GM18526 (cell line): ENCODE measurements around the gene NBAS.

Experiments
- POLR2A ChIP-seq: IDR thresholded peaks from 3 replicates; pipeline ENCODE4 v1.6.1; 2011; ENCODE audit not compliant: insufficient read length; ENCODE audit errors: extremely low read depth

NBAS gene

DNA sequence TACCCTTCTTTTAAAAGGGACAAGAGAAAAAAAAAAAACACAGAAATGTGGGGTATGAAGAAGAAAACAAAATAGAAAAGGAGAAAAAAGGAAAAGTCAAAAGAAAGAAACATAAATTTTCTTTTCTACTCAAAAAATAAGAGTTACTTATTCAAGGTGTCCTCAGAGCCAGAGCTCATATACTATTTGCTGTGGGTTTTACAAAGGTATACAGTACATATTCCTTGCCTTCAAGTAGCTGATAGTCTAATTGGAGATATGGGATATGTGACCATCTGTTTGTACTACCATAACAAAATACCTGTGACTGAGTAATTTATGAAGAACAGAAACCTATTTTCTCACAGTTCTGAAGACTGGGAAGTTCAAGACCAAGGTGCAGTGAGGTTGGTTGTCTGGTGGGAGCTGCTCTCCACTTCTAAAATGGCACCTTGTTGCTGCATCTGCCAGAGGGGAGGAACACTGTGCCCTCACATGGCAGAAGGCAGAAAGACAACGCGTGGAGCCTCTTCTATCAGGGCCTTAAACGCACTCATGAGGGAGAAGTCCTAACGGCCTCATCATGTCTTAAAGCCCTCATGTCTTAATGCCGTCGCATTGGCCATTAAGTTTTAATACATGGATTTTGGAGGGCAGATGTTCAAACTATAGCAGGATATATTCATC, 33.9 kb downstream of the NBAS start:
- no peak for TF ChIP-seq POLR2A

DNA sequence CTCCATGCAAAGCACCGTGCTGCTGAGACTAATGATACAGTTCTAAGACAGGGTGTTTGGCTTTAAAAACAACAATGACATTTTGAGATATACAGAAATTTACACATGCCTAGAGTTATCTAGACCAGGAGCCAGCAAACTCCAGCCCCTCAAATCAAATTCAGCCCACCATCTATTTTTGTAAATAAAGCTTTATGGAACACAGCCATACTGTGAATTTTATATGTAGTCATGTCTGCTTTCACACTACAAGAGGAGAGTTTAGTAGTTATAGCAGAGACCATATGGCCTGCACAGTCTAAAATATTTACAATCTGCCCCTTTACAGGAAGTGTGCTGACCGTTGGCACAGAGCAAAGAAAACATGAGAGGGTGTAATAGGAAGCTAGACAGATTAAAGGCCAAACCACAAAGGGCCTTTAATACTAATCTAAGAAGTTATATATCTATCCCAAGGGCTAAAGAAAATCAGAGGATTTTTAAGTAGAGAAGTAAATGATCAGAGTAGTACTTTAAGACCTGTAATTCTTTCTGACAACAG, 39.4 kb downstream of the NBAS start:
- TF ChIP-seq POLR2A = no peak

- TF ChIP-seq POLR2A = no peak
These were observed 40.8 kb downstream of the NBAS start for GRCh38 chr2:15520346-15520745.

GRCh38 chr2:15517793-15518192, 43.3 kb downstream of the NBAS start:
- no peak for TF ChIP-seq POLR2A

GRCh38 chr2:15511686-15512085, 49.4 kb downstream of the NBAS start:
- TF ChIP-seq POLR2A = no peak

- no peak for TF ChIP-seq POLR2A
These were observed 50.6 kb downstream of the NBAS start for GRCh38 chr2:15510552-15510951.

GRCh38 chr2:15510131-15510530, 51.0 kb downstream of the NBAS start:
- TF ChIP-seq POLR2A = no peak

DNA sequence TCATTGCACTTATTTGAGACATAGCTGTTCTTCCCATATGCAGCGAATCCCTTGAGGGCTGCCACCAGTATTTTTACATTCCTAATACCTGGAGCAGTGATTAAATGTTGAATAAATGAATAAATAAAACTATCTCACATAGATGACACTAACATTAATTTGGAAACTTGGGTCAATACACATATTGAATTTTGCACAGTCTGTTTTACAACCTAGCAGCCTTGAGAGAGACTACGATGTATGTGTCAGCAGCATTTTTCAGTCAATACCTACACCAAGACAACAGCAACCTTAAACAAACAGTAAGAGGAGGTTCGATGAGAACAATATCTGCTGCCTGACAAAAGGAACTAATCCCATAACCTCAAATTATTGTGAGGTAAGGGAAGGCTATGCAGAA, 53.4 kb downstream of the NBAS start:
- no peak for TF ChIP-seq POLR2A

GRCh38 chr2:15507061-15507460, 54.1 kb downstream of the NBAS start:
- TF ChIP-seq POLR2A = no peak

- no peak for TF ChIP-seq POLR2A
These were observed 54.8 kb downstream of the NBAS start for GRCh38 chr2:15506229-15506819.

GRCh38 chr2:15504882-15505663, 56.1 kb downstream of the NBAS start:
- TF ChIP-seq POLR2A = no peak

- no peak for TF ChIP-seq POLR2A
These were observed 62.6 kb downstream of the NBAS start for GRCh38 chr2:15498554-15498953.

GRCh38 chr2:15494877-15495276, 66.3 kb downstream of the NBAS start:
- TF ChIP-seq POLR2A = no peak

DNA sequence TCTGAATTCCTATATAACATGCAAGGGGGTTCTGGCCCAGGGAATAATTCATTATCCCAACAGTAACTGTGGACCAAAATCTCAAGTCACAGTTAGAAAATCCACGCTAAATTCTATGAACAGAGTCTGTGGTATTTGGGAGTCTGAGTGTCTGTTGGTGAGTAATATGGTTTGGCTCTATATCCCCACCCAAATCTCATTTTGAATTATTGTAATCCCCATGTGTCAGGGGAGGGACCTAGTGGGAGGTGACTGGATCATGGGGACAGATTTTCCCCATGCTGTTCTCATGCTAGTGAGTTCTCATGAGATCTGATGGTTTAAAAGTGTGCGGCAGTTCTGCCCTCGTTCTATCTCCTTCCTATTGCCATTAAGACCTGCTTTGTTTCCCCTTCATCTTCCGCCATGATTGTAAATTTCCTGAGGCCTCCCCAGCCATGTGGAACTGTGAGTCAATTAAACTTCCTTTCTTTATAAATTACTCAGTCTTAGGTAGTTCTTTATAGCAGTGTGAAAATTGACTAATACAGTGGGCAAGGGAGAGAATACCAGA, 68.3 kb downstream of the NBAS start:
- no peak for TF ChIP-seq POLR2A

DNA sequence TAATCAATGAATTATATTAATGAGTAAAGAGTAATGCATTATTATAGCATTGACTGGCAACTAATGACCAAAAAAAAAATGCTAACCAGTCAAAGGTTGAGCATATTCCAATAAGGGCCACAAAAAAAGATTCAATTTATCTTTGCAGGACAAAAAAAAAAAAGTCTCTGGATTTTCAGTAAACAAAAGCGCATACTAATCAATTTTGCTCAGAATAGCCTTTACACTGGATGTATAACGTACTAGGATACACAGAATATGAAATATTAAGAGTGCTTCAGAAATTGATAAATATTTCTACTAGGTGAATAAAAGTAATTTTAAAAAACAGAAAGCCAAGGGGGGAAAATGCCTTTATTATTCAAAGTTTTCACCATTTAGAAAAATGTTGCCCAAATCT, 74.4 kb downstream of the NBAS start:
- TF ChIP-seq POLR2A = no peak

DNA sequence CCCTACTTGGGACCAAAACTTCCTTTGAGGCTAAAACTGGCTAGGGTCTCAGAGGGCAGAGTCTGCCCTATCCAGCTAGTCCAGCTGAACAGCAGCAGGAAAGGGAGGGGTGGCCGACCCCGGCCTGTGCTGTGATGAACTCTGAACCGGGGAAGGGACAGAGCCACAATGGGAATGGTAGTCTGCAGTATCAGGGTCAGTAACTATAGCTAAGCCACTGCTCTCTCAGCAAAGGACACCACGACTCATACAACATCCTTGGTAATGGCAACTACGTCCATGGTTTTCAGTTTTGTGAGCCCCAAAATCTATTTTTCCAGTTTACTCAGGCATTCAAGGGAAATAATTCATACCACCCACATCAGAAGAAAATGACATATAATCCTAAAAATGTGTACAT, 75.2 kb downstream of the NBAS start:
- no peak for TF ChIP-seq POLR2A
